HG03575 (cell line): ENCODE results near the gene CFDP1.

Experiments
- ATAC-seq: cut with Tn5 transposase; IDR thresholded peaks from one replicate; pipeline ENCODE4 v1.9.1; 2021; ENCODE audit not compliant: unreplicated experiment, insufficient number of reproducible peaks, low FRiP score; ENCODE audit errors: extremely low read depth

CFDP1 gene

GRCh38 chr16:75309156-75309555, 124.1 kb downstream of the CFDP1 start:
- ATAC-seq, result no peak

- ATAC-seq, result no peak
Observed at GRCh38 chr16:75308011-75308410, 125.3 kb downstream of the CFDP1 start.

- no peak for ATAC-seq
Observed at GRCh38 chr16:75307506-75307905, 125.8 kb downstream of the CFDP1 start.

GRCh38 chr16:75306099-75306762, 127.1 kb downstream of the CFDP1 start:
- no peak for ATAC-seq

GRCh38 chr16:75305364-75306098, 127.8 kb downstream of the CFDP1 start:
- ATAC-seq, result peak; percentile 75

GRCh38 chr16:75304521-75305363, 128.6 kb downstream of the CFDP1 start:
- ATAC-seq, result no peak

- ATAC-seq, result no peak
Observed at GRCh38 chr16:75301804-75302203, 131.5 kb downstream of the CFDP1 start.

GRCh38 chr16:75298267-75298666, 135.0 kb downstream of the CFDP1 start:
- ATAC-seq, result no peak

GRCh38 chr16:75296606-75297005, 136.7 kb downstream of the CFDP1 start:
- ATAC-seq, result no peak

GRCh38 chr16:75294773-75295459, 138.4 kb downstream of the CFDP1 start:
- ATAC-seq, result no peak

GRCh38 chr16:75293772-75294171, 139.5 kb downstream of the CFDP1 start:
- ATAC-seq, result no peak

GRCh38 chr16:75293173-75293572, 140.1 kb downstream of the CFDP1 start:
- no peak for ATAC-seq

- no peak for ATAC-seq
Observed at GRCh38 chr16:75292691-75293090, 140.6 kb downstream of the CFDP1 start.

- ATAC-seq, result no peak
Observed at GRCh38 chr16:75289189-75289588, 144.1 kb downstream of the CFDP1 start.

- no peak for ATAC-seq
Observed at GRCh38 chr16:75288596-75289120, 144.6 kb downstream of the CFDP1 start.

- no peak for ATAC-seq
Observed at GRCh38 chr16:75288181-75288580, 145.1 kb downstream of the CFDP1 start.

GRCh38 chr16:75287708-75288107, 145.6 kb downstream of the CFDP1 start:
- no peak for ATAC-seq

- ATAC-seq, result no peak
Observed at GRCh38 chr16:75286389-75286788, 146.9 kb downstream of the CFDP1 start.
